ENCODE results near the gene IMPDH1. TPM values are rescaled to one million over a fixed set of nuclear protein-coding genes. Genes with fewer than 3 reads are reported as not detected.
A peak's percentile ranks its signal among the peaks of the same experiment; 100 is the strongest.

IMPDH1 gene
- total and polyA plus RNA-seq, 4 donors: 25.9 to 136 (median 61.9) TPM

DNA sequence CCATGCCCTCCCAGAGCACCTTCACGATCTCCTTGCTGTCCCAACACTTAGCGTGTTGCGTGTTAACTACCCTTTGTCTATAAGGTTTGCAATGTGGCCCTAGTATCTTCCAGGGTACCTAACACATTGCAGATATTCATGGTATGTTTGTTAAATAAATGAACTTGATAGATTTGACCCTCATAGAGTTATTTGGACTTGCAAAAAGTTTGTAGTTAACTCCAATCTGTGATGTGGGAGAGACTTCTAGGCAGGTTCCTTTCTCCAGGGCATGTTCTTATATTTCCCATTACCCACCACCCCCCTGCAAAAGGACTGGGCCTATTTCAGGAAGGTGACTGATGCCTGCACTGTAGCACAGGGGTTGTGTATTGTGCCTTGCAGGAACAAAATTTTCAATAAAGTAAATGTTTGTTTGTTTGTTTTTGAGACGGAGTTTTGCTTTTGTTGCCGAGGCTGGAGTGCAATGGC is 46.5 kb upstream of the IMPDH1 start:
- Histone ChIP-seq H3K4me3 (peak overlapping the region; percentile 74), H3K27ac (ENCODE audit: low read depth in 1 of 2, low read length in 1 of 2) (peak overlapping the region; percentile 11 to 94), H3K9ac (ENCODE audit: insufficient read depth in 1 of 2, low read length in 2 of 2) (peak overlapping the region; percentile 71 to 81), H3K9me3 (ENCODE audit: control insufficient read depth in 4 of 4, insufficient read depth in 3 of 4, low read length in 3 of 4) (no peaks in the 10 kb centered on the region), H3K36me3 (ENCODE audit: control insufficient read depth in 4 of 4, insufficient read depth in 4 of 4, low read length in 4 of 4) (peaks cover 0 to 9% (median 3%) of the 10 kb centered on the region in 4 donors), H3K27me3 (ENCODE audit: control insufficient read depth in 3 of 3, insufficient read depth in 3 of 3, low read length in 2 of 3) (no peaks in the 10 kb centered on the region), H3K4me1 (ENCODE audit: control insufficient read depth in 5 of 5, insufficient read depth in 5 of 5, low read length in 5 of 5) (peaks cover 5 to 53% (median 17%) of the 10 kb centered on the region in 5 donors)
- no peak for TF ChIP-seq CTCF (IDR thresholded peaks at IDR 0.05; ENCODE audit: control extremely low read depth, extremely low read depth)
- WGBS, 2 donors: 7 to 10% methylated on average over 5 of the region's 5 CpGs
- peak in 2 of 3 donors; percentile 20 to 43 for DNase-seq
- ATAC-seq (ENCODE audit: insufficient read depth, low FRiP score): no peak

DNA sequence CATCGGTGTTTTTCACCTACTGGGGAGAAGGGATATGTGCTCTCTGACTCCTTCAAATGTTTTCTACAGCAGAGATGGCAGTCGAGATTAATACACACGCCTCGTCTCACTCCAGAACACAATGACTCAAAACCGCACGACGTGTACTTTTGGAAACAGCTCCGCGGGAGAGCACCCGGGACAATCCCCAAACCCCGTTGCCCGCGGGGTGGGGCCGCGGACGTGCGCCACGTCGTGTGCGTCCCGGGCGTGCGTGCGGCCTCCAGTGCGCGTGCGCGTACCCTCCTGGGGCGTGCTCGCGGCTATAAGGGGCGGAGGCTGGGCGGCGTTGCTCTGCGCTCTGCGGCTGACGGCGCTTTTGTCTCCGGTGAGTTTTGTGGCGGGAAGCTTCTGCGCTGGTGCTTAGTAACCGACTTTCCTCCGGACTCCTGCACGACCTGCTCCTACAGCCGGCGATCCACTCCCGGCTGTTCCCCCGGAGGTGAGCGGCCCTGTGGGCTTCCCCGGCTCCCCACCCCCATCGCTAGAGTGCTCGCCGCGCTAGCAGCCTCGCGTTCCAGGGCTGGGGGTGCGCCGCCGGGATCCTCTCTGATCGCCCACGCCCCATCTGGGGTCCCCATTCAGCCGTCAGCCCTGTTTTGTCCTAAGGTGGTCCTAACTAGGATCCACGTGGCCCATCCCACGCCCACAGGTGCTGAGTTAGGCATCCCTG is 45.9 kb upstream of the IMPDH1 start, which contains the start of gene HILPDA:
TSS of gene HILPDA (plus strand) at position 336 of the 712 bp plus-strand sequence. CDS start 1,391 bp downstream, outside the sequence.
- H3K27me3 ChIP-seq (ENCODE audit: control insufficient read depth in 3 of 3, insufficient read depth in 3 of 3, low read length in 2 of 3): no peaks in the 10 kb centered on the region
- H3K9ac ChIP-seq (ENCODE audit: insufficient read depth in 1 of 2, low read length in 2 of 2): peak within 1 kb of the TSS; percentile 71 to 81
- H3K27ac ChIP-seq (ENCODE audit: low read depth in 1 of 2, low read length in 1 of 2): peak within 1 kb of the TSS; percentile 88 to 94
- peak within 1 kb of the TSS; percentile 74 for H3K4me3 ChIP-seq
- DNase-seq (peak; percentile 94 to 96 (median 95)), ATAC-seq (ENCODE audit: insufficient read depth, low FRiP score) (peak; percentile 98)
- 0 to 1% methylated on average over 57 to 64 of the region's 64 CpGs for WGBS, 2 donors
- TF ChIP-seq CTCF (IDR thresholded peaks at IDR 0.05; ENCODE audit: control extremely low read depth, extremely low read depth): no peak
- peaks cover 0 to 1% (median 0%) of the 10 kb centered on the region in 4 donors for H3K9me3 ChIP-seq (ENCODE audit: control insufficient read depth in 4 of 4, insufficient read depth in 3 of 4, low read length in 3 of 4)
- peaks cover 5 to 53% (median 17%) of the 10 kb centered on the region in 5 donors for H3K4me1 ChIP-seq (ENCODE audit: control insufficient read depth in 5 of 5, insufficient read depth in 5 of 5, low read length in 5 of 5)
- H3K36me3 ChIP-seq (ENCODE audit: control insufficient read depth in 4 of 4, insufficient read depth in 4 of 4, low read length in 4 of 4): peaks cover 0 to 9% (median 3%) of the 10 kb centered on the region in 4 donors

GRCh38 chr7:128454808-128455542 is 45.2 kb upstream of the IMPDH1 start:
- peaks cover 0 to 2% (median 0%) of the 10 kb centered on the region in 4 donors for H3K9me3 ChIP-seq (ENCODE audit: control insufficient read depth in 4 of 4, insufficient read depth in 3 of 4, low read length in 3 of 4)
- peaks cover 5 to 53% (median 17%) of the 10 kb centered on the region in 5 donors for H3K4me1 ChIP-seq (ENCODE audit: control insufficient read depth in 5 of 5, insufficient read depth in 5 of 5, low read length in 5 of 5)
- H3K9ac ChIP-seq (ENCODE audit: insufficient read depth in 1 of 2, low read length in 2 of 2): peak overlapping the region; percentile 65 to 67
- 51 to 54% methylated on average over 25 of the region's 25 CpGs for WGBS, 2 donors
- peak overlapping the region; percentile 88 to 94 for H3K27ac ChIP-seq (ENCODE audit: low read depth in 1 of 2, low read length in 1 of 2)
- no peak for TF ChIP-seq CTCF (IDR thresholded peaks at IDR 0.05; ENCODE audit: control extremely low read depth, extremely low read depth)
- ATAC-seq (ENCODE audit: insufficient read depth, low FRiP score) (no peak), DNase-seq (peak in 1 of 3 donors; percentile 67)
- peaks cover 0 to 9% (median 3%) of the 10 kb centered on the region in 4 donors for H3K36me3 ChIP-seq (ENCODE audit: control insufficient read depth in 4 of 4, insufficient read depth in 4 of 4, low read length in 4 of 4)
- peak overlapping the region; percentile 31 for H3K4me3 ChIP-seq
- no peaks in the 10 kb centered on the region for H3K27me3 ChIP-seq (ENCODE audit: control insufficient read depth in 3 of 3, insufficient read depth in 3 of 3, low read length in 2 of 3)
